B cell (primary cell): ENCODE data around the gene TLDC2.

Source experiments
- EZH2 ChIP-seq: IDR thresholded peaks from 2 replicates; pipeline ENCODE4 v1.6.1; 2012; ENCODE audit warnings: borderline replicate concordance, low read depth, mild to moderate bottlenecking, moderate library complexity, low read length; ENCODE audit not compliant: insufficient read depth, poor library complexity, severe bottlenecking
- TF ChIP-seq, protein P1 (sequence below): fragments of 200-600 bp; IDR thresholded peaks from one replicate; pipeline ENCODE4 v1.8.0; 2022; ENCODE audit warnings: antibody characterized with exemption, mild to moderate bottlenecking

DNA sequence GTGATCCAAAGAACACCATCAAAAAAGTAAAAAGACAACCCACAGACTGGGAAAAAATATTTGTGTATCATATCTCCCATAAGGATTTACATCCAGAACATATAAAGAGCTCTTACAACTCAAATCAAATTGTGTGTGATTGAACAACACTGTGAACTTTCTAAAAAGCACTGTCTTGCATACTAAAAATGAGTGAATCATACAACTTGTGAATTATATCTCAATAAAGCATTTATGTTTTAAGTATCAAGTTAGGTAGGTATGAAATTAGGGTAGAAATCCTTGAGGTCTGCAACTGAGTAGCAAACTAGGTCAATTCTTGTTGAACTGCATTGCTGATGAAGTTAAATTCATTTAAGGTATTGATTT lies 61.4 kb downstream of the TLDC2 start:
- TF ChIP-seq, protein P1, sequence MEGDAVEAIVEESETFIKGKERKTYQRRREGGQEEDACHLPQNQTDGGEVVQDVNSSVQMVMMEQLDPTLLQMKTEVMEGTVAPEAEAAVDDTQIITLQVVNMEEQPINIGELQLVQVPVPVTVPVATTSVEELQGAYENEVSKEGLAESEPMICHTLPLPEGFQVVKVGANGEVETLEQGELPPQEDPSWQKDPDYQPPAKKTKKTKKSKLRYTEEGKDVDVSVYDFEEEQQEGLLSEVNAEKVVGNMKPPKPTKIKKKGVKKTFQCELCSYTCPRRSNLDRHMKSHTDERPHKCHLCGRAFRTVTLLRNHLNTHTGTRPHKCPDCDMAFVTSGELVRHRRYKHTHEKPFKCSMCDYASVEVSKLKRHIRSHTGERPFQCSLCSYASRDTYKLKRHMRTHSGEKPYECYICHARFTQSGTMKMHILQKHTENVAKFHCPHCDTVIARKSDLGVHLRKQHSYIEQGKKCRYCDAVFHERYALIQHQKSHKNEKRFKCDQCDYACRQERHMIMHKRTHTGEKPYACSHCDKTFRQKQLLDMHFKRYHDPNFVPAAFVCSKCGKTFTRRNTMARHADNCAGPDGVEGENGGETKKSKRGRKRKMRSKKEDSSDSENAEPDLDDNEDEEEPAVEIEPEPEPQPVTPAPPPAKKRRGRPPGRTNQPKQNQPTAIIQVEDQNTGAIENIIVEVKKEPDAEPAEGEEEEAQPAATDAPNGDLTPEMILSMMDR = no peak
- no peak for TF ChIP-seq EZH2
